HG03066 (cell line): ENCODE data around the gene GRIA2.
"Not testable (repeated sequence)": the region's sequence is repeated elsewhere in the genome, so short reads cannot be mapped to it uniquely, and the experiment has no call there.

Experiments
- ATAC-seq: cut with Tn5 transposase; IDR thresholded peaks from one replicate; pipeline ENCODE4 v1.9.1; 2021; ENCODE audit warnings: low read depth; ENCODE audit not compliant: unreplicated experiment

GRIA2 gene

GRCh38 chr4:157246964-157247363, 26.4 kb downstream of the GRIA2 start:
- no peak for ATAC-seq

DNA sequence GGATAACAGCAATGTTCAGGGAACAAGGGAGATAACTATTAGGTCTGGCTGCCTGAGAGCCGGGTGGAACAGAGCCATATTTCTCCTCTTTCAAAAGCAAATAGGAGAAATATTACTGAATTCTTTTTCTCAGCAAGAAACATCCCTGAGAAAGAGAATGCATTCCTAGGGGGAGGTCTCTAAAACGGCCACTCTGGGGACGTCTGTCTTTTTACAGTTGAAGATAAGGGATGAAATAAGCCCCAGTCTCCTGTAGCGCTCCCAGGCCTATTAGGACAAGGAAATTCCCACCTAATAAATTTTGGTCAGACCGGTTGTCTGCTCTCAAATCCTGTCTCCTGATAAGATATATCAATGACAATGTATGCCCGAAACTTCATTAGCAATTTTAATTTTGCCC, 37.6 kb downstream of the GRIA2 start:
- not testable (repeated sequence) for ATAC-seq

DNA sequence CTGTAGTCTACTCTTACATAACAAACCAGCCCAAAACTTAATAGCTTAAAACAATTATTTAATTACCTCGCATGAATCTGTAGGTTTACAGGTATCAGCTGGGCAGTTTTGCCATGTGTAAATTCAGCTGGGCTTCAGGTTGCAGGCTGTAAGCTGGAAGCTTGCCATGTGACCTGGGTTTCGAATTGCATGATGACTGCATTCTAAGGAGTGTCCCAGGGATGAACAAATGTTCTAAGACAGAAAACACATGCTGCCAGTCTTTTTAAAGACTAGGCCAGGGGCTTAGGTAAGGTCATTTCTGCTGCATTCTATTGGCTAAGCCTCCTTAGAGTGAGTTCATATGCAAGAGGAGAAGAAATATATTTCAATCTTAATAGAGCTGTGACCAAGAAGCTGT, 44.8 kb downstream of the GRIA2 start:
- no peak for ATAC-seq

- no peak for ATAC-seq
Measured at GRCh38 chr4:157270108-157270507, 49.6 kb downstream of the GRIA2 start.

GRCh38 chr4:157270552-157270951, 50.0 kb downstream of the GRIA2 start:
- ATAC-seq = no peak

GRCh38 chr4:157271166-157271869, 50.8 kb downstream of the GRIA2 start:
- ATAC-seq = no peak

GRCh38 chr4:157280673-157281072, 60.1 kb downstream of the GRIA2 start:
- ATAC-seq = no peak

DNA sequence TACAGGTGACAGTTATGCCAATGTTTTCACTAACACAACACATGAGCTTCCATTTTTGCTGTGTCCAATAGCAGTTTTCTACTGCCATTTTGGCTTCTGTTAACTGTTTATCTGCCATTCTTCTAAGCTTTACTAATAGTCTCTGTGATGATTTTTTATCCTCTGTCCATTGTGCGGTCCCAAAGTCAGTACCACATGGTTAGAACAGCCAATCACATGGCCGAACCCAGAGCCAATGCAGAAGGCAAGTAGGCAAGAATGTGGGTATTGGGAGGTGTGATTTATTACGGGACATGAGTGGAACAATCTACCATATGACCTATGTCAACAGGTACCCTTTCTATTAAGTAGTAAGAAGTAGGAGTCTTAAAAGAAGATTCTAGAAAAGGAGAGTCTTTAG, 61.5 kb downstream of the GRIA2 start:
- ATAC-seq = no peak

- ATAC-seq = no peak
Measured at GRCh38 chr4:157287445-157287844, 66.9 kb downstream of the GRIA2 start.

- no peak for ATAC-seq
Measured at GRCh38 chr4:157290622-157291021, 70.1 kb downstream of the GRIA2 start.

- ATAC-seq = no peak
Measured at GRCh38 chr4:157291071-157291470, 70.5 kb downstream of the GRIA2 start.

GRCh38 chr4:157293673-157294072, 73.1 kb downstream of the GRIA2 start:
- no peak for ATAC-seq

GRCh38 chr4:157294575-157294974, 74.0 kb downstream of the GRIA2 start:
- ATAC-seq = no peak

DNA sequence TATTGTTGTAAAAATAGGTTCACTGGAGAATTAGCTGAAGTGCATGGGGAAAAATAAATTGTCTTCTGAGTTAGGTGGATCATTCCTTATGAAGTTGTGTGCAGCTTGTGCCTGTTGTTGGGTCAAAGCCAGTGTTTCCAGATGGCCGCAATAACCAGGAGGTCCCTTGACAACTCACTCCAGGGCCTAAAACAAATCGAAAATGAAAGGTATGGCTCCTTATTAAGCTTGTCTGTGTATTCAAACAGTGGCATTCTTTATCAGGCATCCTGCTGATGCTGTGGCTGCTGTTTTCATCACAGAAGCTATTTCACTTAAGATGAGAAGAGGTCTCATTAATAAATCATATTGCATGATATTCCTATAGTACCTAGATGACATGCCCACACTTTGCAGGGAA, 80.2 kb downstream of the GRIA2 start:
- ATAC-seq = no peak

- no peak for ATAC-seq
Measured at GRCh38 chr4:157303471-157303960, 83.0 kb downstream of the GRIA2 start.

- no peak for ATAC-seq
Measured at GRCh38 chr4:157304769-157305168, 84.2 kb downstream of the GRIA2 start.

DNA sequence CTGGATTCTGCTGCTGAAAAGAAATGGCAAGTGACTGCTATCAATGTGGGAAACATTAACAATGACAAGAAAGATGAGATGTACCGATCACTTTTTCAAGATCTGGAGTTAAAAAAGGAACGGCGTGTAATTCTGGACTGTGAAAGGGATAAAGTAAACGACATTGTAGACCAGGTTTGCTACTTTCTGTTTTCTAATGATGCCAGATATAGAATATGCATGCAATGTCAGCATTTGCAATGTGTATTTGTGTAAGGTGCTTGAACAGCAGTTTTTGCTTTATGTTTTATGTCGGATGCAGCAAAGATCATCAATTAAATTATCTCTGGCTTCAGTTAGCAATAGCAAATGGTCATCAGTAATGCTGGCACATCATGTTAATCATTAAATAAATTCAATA, 92.2 kb downstream of the GRIA2 start:
- no peak for ATAC-seq

- no peak for ATAC-seq
Measured at GRCh38 chr4:157314906-157315305, 94.4 kb downstream of the GRIA2 start.

DNA sequence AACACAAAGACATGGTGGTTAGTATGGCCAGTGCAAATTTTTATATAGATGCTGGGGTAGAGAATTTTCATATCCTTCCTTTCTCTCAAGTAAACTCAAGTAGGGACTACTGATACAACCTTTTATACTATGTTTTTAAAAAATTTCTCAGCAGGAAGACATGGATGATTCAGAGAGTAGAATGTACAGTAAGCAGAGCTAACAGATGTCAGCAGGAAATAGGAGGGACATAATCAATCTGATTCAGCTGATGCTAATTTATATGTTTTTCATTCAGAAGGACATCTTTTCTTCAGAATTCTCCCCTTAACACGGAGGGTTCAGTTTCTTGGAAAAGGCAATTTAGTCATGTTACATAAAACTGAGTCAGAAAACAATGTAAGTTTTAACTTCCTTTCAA, 95.4 kb downstream of the GRIA2 start:
- no peak for ATAC-seq

GRCh38 chr4:157320092-157320491, 99.6 kb downstream of the GRIA2 start:
- no peak for ATAC-seq

DNA sequence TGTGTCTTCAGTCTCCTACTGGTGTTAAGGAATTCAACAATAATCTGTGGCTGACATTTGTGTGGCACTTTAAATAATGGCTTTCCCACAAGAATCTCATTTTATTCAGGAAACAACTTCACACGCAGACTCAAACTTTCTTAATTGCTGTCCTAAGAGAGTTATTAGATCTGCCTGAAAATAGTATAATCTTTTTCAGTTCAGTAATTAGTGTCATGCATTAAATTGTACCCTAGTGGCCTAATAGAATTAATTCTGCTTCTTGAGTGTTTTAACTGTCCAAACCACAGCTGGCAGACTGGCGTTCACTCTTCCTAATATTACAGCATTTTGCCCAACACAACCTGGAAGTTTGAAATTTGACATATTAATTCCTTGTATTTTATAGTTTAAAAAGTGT, 107.1 kb downstream of the GRIA2 start:
- ATAC-seq = no peak

GRCh38 chr4:157357887-157358286, 137.4 kb downstream of the GRIA2 start:
- no peak for ATAC-seq

DNA sequence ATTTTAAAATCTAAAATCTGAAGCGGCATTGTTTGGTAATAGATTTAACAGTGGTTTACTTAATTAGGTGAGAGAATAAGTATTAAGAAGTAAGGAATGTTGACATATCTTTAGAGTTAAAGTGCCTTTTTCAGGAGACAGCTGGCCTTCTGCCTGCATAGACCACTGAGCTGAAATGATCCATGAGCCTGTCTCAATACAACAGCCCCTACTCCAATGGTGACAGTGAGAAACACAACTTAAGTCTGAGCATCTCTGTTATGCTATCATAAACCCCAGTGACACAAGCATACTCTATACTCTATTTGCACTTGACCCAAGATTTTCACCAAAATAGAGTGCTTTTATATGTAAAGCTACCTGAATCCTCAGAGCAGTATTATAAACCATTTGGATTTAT, 137.9 kb downstream of the GRIA2 start:
- ATAC-seq = no peak
